ENCODE results near the gene HAUS5.

Gene HAUS5

DNA sequence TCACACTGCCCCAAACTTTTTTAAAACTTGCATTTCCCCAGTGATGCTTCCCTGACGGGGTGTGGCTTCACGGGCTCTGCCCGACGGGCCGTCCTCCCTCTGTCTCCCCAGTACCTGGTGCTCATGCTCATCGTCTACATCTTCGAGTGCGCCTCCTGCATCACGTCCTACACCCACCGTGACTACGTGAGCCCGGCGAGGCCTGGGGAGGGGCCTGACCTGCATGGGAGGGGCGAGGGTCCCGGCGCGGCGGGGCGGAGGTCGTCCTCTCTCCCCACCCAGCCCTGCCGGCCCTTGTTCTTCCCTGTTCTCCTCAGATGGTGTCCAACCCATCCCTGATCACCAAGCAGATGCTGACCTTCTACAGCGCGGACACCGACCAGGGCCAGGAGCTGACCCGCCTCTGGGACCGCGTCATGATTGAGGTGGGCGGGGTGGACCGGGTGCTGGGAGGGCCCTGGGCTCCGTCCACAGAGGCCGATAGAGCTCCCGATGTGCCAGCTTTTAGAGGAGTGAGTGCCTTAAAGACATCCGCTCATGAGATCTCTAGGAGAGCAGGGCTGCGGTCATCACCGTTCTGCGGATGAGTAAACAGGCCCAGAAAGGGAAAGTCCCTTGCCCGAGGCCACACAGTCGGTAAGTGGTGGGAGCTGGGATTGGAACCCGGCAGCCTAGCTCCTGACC, 60.7 kb downstream of the HAUS5 start:
- DNase-seq, result peak; percentile 55
